GM23338 (cell line): ENCODE results near the gene TMC2. TPM values are rescaled to one million over a fixed set of nuclear protein-coding genes. Genes with fewer than 3 reads are reported as not detected.

Experiments used
- EZH2phosphoT487 ChIP-seq: fragments of 200-600 bp; sonication (generic); IDR thresholded peaks from one replicate; pipeline ENCODE4 v1.8.1; 2018; ENCODE audit warnings: antibody characterized with exemption; ENCODE audit not compliant: unreplicated experiment
- REST ChIP-seq: IDR thresholded peaks from one replicate; pipeline ENCODE4 v1.6.1; 2018; ENCODE audit warnings: antibody characterized with exemption; ENCODE audit not compliant: unreplicated experiment
- ZNF331 ChIP-seq: fragments of 250-450 bp; sonication (Bioruptor Pico); IDR thresholded peaks from 2 replicates; pipeline ENCODE4 v1.5.0; 2020; ENCODE audit warnings: low read depth, mild to moderate bottlenecking, moderate library complexity
- ZNF462 ChIP-seq: fragments of 250-450 bp; sonication (Bioruptor Pico); IDR thresholded peaks from 2 replicates; pipeline ENCODE4 v1.5.0; 2020; ENCODE audit warnings: mild to moderate bottlenecking, moderate library complexity
- polyA plus RNA-seq: library from polyadenylated mRNA; unstranded; fragments of >200 nt; fragmentation: Nextera tagmentation; extraction: Ambion mirVana; gene quantifications from 2 replicates; pipeline ENCODE4 v1.2.1, GENCODE V29; 2016
- total RNA-seq: library from RNA; depleted of rRNA; stranded (reverse); fragments of >200 nt; shearing (Covaris generic); gene quantifications from 2 replicates; pipeline ENCODE4 v1.2.3, GENCODE V29; 2014

Gene TMC2
- total and polyA plus RNA-seq, 2 experiments from 2014 or later, result not detected

GRCh38 chr20:2535711-2536559 lies 438 bp upstream of the TMC2 start (continued):
- TF ChIP-seq ZNF462 (CRISPR knock-in tag) (no peak), REST (no peak), ZNF331 (CRISPR knock-in tag) (no peak), EZH2phosphoT487 (no peak)
